Measurements from ENCODE around the gene IGFLR1.

Gene IGFLR1

DNA sequence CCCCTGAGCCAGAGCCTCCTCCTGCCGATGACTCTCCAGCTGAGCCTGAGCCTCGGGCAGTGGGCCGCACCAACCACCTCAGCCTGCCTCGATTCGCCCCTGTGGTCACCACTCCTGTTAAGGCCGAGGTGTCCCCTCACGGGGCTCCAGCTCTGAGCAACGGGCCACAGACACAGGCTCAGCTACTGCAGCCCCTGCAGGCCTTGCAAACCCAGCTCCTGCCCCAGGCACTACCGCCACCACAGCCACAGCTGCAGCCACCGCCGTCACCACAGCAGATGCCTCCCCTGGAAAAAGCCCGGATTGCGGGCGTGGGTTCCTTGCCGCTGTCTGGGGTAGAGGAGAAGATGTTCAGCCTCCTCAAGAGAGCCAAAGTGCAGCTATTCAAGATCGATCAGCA is 20.9 kb downstream of the IGFLR1 start:
- TF ChIP-seq GATA3 (IDR thresholded peaks at IDR 0.05; ENCODE audit: low read depth, low read length) (no peak), GATA2 (IDR thresholded peaks at IDR 0.05; ENCODE audit: low read depth, low read length) (no peak)

DNA sequence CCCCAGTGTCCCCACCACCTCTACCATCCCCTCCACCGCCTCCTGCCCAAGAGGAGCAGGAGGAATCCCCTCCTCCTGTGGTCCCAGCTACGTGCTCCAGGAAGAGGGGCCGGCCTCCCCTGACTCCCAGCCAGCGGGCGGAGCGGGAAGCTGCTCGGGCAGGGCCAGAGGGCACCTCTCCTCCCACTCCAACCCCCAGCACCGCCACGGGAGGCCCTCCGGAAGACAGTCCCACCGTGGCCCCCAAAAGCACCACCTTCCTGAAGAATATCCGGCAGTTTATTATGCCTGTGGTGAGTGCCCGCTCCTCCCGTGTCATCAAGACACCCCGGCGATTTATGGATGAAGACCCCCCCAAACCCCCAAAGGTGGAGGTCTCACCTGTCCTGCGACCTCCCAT is 21.6 kb downstream of the IGFLR1 start:
- TF ChIP-seq GATA2 (IDR thresholded peaks at IDR 0.05; ENCODE audit: low read depth, low read length): no peak
- TF ChIP-seq GATA3 (IDR thresholded peaks at IDR 0.05; ENCODE audit: low read depth, low read length): no peak

DNA sequence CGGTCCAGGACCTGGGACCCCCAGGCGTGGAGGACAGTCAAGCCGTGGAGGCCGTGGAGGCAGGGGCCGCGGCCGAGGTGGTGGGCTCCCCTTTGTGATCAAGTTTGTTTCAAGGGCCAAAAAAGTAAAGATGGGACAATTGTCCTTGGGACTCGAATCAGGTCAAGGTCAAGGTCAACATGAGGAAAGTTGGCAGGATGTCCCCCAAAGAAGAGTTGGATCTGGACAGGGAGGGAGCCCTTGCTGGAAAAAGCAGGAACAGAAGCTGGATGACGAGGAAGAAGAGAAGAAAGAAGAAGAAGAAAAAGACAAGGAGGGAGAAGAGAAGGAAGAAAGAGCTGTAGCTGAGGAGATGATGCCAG is 22.1 kb downstream of the IGFLR1 start:
- TF ChIP-seq GATA3 (IDR thresholded peaks at IDR 0.05; ENCODE audit: low read depth, low read length) (no peak), GATA2 (IDR thresholded peaks at IDR 0.05; ENCODE audit: low read depth, low read length) (no peak)

DNA sequence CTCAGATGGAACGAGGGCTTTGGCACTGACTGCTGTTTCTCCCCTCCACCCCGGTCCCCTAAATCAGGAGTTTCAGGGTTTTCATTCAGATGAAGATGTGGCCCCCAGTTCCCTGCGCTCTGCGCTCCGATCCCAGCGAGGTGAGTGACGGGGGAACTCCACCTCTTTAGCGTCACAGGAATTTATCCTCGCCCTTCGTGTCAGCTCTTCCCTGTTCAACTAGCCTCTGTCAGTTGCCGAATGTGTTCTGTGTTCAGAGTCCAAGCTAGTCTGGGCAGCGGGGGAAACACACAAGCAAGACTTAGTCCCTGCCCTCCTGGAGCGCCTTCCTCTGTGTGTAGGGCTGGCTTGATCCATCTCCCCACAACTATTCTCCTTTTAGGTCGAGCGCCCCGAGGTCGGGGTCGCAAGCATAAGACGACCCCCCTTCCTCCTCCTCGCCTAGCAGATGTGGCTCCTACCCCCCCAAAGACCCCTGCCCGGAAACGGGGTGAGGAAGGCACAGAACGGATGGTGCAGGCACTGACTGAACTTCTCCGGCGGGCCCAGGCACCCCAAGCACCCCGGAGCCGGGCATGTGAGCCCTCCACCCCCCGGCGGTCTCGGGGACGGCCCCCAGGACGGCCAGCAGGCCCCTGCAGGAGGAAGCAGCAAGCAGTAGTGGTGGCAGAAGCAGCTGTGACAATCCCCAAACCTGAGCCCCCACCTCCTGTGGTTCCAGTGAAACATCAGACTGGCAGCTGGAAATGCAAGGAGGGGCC is 22.7 kb downstream of the IGFLR1 start:
- TF ChIP-seq GATA3 (IDR thresholded peaks at IDR 0.05; ENCODE audit: low read depth, low read length) (no peak), GATA2 (IDR thresholded peaks at IDR 0.05; ENCODE audit: low read depth, low read length) (no peak)

DNA sequence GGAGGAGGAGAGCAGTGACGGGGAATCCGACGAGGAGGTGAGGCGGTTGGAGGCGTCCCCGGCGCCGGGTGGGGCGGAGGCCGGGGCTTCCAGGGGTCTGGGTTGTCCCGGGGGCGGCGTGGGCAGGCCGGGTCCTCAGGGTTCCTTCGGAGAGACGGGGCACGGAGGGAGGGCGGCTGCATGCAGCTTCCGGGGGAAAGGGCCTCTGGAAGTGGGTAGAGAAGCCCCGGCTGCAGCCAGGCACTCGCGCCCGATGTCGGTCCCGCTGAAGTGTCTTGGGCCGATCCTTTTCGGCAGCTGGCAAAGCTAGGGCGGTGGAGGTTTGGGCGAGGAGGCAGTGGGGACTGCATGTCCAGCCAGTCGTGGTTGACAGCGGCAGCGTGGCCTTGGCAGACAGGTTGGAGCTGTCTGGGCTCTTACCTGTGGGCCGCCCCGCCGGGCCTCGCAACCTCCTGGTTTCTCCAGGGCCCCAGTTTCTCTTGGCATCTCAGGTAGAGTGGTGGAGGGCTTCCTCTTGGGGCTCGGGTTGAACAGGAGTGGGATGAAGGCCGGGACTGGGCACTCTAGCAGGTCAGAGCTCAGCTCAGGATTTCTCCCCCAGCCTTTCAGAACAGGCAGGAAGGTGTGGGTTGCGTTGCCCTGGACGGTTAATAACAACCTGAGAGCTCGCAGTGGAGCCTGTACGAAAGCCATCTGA is 23.8 kb downstream of the IGFLR1 start:
- TF ChIP-seq GATA2 (IDR thresholded peaks at IDR 0.05; ENCODE audit: low read depth, low read length): no peak
- no peak for TF ChIP-seq GATA3 (IDR thresholded peaks at IDR 0.05; ENCODE audit: low read depth, low read length)

DNA sequence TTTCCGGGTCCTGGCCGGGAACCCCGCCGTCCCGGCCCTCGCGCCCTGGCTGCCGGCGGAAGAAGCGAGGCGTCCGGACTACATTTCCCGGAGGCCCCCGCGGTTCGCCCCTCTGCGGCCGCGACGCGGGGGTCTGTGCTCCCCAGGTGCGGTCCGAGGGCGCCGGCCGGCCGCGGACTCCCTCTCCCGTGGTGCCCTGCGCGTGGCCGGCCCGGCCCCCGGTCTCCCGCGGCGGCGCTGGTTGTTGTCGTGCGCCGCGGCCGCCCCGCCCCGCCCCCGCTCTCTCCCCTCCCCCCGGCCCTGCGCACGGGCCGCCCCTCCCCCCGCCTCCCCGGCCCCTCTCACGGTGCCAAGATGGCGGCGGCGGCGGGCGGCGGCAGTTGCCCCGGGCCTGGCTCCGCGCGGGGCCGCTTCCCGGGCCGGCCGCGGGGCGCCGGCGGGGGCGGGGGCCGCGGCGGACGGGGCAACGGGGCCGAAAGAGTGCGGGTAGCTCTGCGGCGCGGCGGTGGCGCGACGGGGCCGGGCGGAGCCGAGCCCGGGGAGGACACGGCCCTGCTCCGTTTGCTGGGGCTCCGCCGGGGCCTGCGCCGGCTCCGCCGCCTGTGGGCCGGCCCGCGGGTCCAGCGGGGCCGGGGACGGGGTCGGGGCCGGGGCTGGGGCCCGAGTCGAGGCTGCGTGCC is 24.4 kb downstream of the IGFLR1 start, which contains the start of gene KMT2B:
Gene KMT2B (plus strand): TSS at position 339 of the 680 bp plus-strand sequence. CDS start 16 bp downstream, at position 355.
- TF ChIP-seq GATA2 (IDR thresholded peaks at IDR 0.05; ENCODE audit: low read depth, low read length) (no peak), GATA3 (IDR thresholded peaks at IDR 0.05; ENCODE audit: low read depth, low read length) (no peak)

DNA sequence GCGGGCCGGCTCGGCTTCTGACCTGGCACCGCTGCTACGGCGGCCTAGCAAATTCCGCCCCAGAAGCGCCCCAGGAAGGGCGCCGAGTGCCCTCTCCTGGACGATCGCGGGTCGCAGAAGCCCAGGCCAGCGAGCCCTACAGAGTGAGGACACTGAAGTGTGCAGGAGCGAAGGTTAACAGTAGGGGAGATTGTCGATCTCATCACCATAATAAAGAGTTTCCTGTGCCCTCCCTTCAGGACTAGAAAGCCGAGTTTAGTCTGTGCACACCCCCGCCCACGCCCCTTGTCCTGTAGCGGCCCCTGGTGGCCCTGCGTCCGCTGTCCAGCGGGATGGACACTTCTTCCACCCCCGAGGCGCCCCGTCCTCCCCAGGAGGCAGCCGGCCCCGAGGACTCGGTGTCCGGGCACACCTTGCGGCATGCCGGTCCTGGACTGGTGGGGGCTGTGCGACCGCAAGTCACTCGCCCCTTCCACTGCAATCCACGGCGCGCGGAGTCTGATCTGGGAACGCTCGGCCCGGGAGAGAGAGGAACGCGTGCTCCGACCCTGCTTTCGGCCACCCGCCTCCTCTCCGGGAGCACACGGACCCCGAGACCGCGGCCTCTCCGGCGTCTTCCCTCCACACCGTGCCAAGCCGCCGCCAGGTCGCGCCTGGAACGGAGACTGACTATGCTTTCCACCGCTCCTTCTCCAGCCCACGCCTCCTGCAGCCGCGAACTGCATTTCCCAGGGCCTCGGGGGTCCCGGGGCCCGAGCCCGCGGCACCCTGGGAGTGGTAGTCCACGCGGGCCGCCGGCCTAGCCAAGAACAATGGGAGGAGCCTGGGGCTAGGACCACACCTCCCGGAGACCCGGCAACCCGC is 25.2 kb downstream of the IGFLR1 start:
- TF ChIP-seq GATA2 (IDR thresholded peaks at IDR 0.05; ENCODE audit: low read depth, low read length): 0 out of 2 replicates have a peak, but pooled peaks have one; percentile 15
- TF ChIP-seq GATA3 (IDR thresholded peaks at IDR 0.05; ENCODE audit: low read depth, low read length): no peak

DNA sequence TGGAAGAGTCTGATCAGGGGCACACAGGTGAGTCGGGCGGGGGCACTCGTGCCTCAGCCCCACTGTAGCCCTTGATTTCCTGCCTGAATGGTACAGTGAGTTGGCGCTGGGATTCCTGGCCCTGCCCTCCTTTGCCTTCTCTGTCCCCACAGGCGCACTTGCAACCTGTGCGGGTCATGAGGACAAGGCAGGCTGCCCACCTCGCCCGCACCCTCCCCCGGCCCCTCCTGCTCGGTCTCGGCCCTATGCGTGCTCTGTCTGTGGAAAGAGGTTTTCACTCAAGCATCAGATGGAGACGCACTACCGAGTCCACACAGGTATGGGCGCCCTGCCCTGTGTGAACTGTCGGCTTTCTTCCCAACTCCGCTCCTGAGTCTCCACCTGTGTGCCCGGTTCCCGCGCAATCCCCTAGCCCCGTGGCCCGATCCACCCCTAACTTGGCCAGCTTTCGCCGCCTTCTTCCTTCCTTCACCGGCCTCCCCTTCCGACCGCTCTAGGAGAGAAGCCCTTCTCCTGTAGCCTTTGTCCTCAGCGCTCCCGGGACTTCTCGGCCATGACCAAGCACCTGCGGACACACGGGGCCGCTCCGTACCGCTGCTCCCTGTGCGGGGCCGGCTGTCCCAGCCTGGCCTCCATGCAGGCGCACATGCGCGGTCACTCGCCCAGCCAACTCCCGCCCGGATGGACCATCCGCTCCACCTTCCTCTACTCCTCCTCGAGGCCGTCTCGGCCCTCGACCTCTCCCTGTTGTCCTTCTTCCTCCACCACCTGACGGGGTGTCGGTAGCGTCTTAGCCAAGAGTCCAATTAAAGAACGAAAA is 26.1 kb downstream of the IGFLR1 start:
- TF ChIP-seq GATA3 (IDR thresholded peaks at IDR 0.05; ENCODE audit: low read depth, low read length): no peak
- no peak for TF ChIP-seq GATA2 (IDR thresholded peaks at IDR 0.05; ENCODE audit: low read depth, low read length)

DNA sequence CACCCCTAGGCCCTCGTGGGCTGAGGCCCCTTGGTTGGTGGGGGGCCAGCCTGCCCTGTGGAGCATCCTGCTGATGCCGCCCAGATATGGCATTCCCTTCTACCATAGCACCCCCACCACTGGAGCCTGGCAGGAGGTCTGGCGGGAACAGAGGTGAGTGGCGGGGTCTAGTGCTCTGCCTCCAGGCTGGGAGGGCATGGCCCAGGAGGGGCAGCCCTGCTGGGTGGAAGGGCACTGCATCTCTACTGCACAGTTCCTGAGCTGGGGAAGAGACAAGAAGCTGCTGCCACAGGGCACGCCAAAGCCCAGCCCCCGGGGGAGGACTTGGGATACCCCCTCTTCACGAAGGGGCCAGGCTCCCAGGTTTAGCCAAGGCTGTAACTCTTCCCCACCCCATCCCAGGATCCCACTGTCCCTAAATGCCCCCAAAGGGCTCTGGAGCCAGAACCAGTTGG is 26.9 kb downstream of the IGFLR1 start:
- TF ChIP-seq GATA2 (IDR thresholded peaks at IDR 0.05; ENCODE audit: low read depth, low read length) (no peak), GATA3 (IDR thresholded peaks at IDR 0.05; ENCODE audit: low read depth, low read length) (no peak)

DNA sequence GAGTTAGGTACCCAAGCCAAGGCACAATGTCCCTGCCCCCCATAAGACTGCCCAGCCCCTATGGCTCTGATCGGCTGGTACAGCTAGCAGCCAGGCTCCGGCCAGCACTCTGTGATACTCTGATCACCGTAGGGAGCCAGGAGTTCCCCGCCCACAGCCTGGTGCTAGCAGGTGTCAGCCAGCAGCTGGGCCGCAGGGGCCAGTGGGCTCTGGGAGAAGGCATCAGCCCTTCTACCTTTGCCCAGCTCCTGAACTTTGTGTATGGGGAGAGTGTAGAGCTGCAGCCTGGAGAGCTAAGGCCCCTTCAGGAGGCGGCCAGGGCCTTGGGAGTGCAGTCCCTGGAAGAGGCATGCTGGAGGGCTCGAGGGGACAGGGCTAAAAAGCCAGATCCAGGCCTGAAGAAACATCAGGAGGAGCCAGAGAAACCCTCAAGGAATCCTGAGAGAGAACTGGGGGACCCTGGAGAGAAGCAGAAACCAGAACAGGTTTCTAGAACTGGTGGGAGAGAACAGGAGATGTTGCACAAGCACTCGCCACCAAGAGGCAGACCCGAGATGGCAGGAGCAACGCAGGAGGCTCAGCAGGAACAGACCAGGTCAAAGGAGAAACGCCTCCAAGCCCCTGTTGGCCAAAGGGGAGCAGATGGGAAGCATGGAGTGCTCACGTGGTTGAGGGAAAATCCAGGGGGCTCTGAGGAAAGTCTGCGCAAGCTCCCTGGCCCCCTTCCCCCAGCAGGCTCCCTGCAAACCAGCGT is 27.5 kb downstream of the IGFLR1 start:
- TF ChIP-seq GATA3 (IDR thresholded peaks at IDR 0.05; ENCODE audit: low read depth, low read length): no peak
- TF ChIP-seq GATA2 (IDR thresholded peaks at IDR 0.05; ENCODE audit: low read depth, low read length): no peak

DNA sequence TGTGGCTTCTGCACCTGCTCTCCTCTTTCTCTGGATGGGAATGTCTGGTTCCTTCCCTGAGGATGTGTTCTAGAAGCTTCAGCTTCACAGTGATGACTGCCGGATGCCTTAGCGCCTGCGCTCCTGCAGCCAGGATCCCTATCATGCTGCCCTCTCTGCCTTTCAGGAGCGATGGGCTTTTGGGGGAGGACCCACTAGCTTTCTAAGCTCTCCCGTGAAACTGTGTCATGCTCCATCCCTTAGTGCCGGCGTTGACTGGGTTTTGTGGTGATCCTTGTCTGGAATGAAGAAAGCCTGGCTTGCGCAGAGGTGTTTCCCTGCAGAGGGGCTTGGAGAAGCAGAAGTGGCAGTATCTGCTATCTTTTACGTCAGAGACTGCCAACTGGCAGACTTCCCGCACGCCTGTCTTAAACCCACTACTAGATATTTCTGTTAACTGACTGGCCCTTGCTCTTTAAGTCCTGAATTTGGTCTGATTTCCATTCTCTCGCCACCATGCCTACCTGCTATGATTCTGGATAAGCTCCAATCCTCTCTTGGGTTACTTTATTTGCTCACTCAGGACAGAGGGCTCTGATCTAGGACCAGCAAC is 28.3 kb downstream of the IGFLR1 start:
- no peak for TF ChIP-seq GATA3 (IDR thresholded peaks at IDR 0.05; ENCODE audit: low read depth, low read length)
- TF ChIP-seq GATA2 (IDR thresholded peaks at IDR 0.05; ENCODE audit: low read depth, low read length): no peak

DNA sequence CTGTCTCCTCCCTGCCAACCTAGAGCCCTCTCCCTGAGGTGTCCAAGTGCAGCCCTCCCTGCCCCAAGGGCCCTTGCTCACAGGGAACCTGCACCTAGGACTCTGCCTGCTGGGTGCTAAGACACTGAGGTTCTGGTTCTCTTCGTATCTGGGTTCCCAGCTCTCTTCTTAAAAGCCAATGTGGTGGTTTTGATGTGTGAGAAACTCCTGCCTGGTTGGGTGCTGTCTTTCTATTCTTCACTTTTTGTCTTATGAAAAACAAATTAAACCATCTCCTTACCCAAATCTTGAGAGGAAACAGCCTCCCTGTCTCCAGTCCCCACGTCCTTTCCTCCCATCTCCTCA is 28.8 kb downstream of the IGFLR1 start:
- TF ChIP-seq GATA2 (IDR thresholded peaks at IDR 0.05; ENCODE audit: low read depth, low read length): no peak
- TF ChIP-seq GATA3 (IDR thresholded peaks at IDR 0.05; ENCODE audit: low read depth, low read length): no peak
